ENCODE measurements around the gene AFF3.

The AFF3 gene

DNA sequence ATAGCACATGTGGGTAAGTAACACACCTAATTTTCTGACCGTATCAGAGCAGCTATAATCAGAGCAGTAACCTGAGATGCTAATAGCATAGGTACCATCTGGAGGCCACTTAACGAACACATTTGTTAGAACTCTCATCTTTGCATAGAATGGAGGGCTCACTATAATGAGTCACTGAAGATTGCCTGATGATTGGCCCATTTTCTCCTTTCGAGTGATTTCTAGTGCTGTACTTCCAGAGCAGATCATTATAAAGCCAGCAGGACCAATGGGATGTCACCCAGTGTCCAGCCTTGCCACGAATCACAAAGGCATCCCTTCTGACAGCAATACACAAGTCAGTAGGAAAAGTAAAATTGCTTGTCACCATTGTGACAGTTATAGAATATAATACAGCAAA, 570.9 kb downstream of the AFF3 start:
- no peak for DNase-seq

DNA sequence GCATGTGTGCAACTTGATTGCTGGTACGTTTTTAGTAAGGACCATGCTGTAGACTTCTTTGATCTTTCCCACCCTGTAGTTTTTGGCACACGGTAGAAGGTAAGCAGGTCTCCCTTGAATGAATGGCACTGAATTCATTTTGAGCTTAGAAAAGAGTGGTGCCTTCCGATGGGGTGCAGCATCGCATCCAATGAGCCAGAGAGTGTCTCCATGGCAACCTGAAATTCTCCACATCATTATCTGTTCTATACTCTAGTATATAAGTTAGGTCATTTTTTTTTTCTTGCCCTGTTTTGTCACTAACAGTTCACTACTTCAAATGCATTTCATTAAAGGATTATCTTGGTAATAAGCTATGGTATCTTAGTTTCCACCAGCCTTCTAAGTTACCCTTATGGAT, 571.4 kb downstream of the AFF3 start:
- no peak for DNase-seq

DNA sequence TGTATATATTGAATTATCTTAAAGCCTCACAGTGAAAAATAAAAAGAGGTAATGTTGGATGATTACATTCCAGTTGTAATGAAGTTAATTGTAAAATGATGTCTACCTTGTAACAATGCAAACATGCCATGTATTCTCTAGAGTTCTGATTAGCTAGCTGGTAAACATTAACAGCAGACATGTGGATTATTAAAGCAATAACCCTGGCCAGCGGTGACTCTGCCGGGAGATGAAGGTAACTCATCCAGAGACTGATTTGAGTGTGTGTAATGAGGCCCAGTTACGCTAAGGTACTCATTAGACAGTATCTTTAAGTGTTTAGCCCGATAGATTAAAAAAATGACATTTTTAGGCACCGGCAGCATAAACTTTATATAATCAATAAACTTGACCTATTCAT, 573.0 kb downstream of the AFF3 start:
- DNase-seq: no peak

DNA sequence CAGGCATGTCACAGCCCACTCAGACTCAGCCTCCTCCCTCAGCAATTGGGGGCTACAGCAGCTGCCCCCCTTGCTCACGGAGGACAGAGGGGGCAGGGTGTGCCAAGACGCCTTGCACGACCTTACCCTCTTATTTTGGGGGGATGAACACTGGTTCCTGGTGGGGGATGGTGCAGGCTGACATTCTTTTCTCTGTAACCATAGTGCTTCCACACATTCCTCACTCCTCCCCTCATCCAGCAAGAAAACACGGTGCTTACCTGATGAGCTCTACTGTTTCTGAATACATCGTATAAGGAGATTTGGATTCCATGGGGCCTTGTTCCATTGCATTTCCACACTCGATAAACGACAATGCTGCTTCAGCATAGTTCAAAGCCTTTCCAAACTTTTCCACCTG, 577.2 kb downstream of the AFF3 start:
- no peak for DNase-seq

DNA sequence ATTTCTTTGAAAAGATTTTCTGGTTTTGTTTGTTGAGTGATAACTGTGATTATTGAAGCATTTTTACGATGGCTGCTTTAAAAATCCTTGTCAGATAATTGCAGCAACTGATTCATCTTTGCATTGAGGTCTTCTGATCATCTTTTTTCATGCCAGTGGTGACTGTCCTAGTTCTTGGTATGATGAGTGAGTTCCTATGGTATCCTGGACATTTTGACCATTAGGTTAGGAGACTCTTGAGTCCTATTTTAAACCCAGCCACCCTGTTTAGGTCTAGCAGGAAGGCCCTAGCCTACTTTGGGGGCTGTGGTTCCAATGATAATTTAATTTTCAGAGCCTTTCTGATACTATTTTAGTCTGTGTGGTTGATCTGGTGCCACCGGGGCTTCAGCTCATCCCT, 579.9 kb downstream of the AFF3 start:
- DNase-seq: no peak

DNA sequence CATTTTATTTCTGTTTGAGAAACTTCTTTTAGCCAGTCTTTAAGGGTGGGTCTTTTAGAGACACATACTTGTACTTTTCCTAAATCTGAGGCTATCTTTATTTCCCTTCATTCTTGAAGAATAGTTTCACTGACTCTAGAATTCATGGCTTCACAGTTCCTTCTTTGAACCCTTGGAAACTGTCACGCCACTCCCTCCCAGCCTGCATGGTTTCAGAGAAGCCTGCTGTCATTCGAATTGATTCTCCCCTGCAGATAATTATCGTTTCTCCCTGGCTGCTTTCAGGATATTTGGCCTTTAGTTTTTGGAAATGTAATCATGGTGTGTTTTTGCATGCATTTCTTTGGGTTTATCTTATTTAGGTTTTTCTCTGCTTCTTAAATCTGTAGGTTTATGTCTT, 580.6 kb downstream of the AFF3 start:
- DNase-seq: no peak

DNA sequence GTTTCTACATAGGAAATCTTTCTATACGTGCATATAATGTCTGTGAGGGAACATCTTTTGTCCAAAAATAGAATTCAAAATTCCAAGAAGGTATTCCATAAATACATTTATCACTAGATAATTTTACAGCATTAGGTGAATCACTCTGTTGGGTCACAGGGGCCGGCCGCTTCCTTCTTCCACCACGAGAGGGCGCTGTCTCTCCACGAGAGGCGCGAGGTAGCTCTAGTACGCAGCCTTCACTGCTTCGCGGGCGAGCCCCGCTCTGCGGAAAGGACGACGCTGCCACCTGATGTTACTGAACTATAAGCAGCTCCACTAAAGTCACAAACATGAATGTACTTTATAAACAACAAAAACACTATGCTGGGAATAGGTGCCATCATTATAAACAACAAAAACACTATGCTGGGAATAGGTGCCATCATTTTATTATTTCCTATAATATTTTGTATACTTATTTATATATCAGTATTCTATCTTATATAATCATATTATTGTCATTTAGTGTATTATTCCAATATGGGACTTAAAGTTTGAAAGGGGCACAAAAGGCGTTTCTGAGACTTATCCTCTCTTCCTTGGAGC, 583.2 kb downstream of the AFF3 start:
- DNase-seq: peak; percentile 39

DNA sequence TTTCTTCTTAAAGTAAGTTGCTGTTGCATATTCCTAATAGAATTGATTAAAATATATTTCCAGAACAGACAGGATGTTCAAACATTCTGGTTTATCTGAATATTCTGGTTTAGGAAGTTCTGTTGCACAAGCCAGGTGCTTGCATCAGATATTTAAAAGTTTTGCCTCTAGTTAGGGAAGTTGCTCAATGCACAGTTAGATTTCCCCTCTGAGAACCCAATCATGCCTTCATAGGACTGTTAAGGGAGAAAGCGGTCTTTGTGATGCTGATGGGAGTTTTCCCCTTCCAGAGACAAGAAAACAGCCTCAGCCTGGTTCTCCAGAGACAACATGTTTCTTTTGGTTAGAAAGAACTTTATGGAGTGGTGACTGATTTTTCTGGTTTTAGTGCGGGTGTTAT, 587.0 kb downstream of the AFF3 start:
- no peak for DNase-seq

DNA sequence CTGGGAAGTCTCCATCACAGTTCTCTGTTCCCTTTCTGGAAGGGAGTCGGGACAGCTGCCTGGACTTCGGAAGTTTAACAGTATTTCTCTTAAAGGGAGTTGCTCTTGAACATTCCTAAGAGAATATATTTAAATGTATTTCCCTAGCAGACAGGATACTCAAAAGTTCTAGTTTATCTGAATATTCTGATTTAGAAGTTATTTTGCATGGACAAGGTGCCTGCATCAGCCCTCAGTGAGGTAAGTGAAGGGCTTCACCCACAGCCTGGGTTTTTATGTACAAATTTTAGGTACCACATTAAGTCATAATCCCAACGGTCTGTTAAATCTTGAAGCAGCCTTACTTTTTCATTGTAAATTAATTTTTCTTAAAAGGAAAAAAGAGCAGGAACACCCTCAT, 587.5 kb downstream of the AFF3 start:
- no peak for DNase-seq

DNA sequence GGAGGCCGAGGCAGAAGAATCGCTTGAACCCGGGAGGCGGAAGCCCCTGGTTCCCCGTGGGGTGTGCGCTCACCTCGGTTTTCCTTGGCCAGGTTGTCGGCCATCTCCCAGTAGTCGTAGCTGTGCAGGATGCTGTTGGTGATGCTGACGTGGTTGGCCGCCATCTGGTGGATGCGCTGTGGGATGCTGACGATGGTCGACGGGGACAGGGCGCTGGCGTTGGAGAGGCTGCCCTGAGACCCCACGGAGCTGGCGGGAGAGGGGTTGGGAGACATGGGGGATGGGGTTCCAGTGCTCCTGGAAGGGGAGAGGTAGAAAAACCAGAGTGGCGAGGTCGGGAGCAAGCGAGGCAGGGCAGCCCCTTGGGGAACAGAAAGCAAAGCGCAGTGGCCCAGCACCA, 588.2 kb downstream of the AFF3 start:
- no peak for DNase-seq

DNA sequence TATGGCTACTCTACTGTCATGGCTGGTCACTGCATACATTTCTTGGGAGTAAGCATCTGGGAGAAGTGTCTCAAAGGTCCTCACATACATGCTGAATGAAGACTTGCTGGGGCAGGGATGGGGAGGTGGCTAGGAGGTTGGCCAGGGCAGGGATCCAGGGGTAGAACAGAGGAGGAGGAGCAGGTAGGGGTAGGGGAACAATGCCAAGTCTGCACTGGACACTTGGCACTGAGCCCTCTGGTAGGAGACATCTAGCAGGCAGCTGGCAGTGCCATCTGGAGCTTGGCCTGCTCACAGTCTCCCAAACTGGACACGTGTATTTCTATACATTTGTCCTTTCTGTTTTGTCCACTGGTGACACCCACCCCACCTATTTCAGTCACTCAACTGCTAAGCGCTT, 589.9 kb downstream of the AFF3 start:
- DNase-seq: no peak

DNA sequence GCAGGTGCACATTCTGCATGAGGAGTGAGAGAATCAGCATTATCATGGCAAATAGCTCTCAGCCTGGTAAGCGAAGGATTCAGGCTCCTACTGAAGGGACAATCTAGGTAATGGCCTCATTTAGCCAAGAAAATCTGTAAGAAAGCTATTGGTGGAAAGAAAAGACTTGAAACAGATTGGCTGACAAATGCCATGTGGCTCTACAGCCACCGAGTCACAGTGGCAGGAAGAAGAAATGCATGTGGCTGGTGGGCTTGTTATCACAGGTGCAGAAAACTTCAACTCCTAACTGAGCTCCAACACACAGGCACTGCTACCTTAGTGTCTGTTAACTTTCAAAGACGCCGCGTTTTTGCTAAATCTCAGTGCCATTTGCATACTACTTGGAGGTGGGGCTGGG, 592.0 kb downstream of the AFF3 start:
- no peak for DNase-seq

DNA sequence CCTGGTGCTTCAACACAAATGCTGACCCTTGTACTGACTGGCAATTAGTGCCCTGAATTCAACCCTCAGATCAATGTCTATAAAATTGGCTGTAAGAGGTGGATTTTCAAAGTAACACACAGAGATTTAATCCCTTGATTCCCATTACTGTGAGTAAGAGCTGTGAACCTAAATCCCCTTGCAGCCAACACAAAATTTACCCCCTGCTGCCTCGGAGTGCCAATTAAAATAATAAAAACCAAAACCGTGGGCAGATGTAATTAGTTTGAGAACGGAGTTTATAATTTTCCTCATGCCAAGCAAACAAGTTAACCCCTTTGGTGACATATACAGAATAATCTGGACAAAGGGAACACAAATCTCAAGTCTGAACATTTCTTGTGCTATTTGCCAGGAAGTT, 596.8 kb downstream of the AFF3 start:
- DNase-seq: no peak

DNA sequence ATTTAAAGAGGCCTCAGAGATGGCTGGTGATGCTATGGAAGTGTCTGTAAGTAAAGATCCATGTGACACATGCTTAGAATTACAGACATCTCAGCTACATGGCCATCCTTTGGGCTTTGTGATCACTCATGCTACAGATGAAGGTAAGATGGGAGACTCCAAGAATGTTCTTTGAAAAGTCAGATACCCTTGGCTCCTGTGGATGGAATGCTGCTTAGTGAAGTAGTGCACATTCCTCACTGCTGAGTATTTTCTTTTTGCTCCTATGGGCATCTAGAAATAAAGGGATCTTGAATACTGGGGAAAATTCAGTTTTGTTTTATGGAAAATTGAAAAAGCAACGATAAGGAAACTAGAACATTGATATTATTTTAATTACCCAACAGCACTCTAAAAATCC, 597.3 kb downstream of the AFF3 start:
- no peak for DNase-seq

DNA sequence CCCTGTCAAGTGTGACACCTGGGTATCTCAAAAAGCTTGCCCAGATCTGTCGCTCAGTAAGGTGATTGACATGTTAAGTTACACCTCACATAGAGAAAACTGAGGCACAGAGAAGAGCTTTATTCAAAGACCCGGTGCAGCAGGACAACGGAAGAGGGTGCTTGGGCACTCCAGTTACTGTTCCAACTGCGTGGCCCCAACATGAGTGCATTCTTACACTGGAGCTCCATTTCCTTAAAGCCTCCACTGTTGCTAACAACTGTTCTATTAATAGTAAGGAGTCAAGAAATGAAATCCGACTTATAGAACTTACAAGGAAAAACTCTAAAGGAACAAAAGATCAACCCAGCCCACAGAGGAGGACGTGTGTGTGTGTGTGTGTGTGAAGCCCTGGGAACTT, 597.8 kb downstream of the AFF3 start:
- no peak for DNase-seq

DNA sequence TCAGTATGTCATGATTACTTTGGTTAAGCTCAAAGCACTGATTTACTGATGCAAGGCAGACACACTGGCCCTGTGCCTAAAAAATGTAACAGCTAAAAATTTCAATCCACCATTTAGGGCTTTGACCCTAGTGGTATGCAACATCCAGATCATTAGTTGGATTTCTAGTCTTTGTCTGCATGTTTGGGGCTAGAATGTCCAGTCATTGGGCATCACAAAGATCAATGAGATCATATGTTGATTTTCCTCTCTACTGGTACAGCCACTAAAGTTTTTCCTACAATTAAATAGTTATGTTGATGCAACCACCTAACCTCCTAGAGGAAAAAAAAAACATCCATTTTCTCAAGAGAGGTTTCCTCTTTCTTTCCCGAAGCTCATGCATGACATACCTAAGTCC, 599.1 kb downstream of the AFF3 start:
- no peak for DNase-seq

DNA sequence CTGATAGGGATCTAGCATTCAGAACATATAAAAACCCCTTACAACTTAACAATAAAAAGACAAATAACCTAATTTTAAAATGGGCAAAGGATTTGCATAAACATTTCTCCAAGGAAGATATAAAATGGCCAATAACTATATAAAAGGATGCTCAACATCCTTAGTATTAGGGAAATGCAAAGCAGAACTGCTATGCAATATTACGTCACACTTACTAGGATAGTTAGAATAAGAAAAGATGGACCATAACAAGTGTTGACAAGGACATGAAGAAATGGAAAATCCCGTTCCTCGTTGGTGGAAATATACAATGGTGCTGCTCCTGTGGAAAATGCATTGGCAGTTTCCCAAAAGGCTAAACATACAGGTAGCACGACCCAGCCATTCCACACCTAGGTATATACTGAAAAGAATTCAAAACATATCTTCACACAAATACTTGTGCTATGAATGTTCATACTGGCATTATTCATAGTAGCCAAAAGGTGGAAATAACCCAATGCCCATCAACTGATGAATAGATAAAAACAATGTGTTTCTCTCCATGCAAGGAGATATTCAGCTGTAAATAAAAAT, 604.4 kb downstream of the AFF3 start:
- DNase-seq: no peak

DNA sequence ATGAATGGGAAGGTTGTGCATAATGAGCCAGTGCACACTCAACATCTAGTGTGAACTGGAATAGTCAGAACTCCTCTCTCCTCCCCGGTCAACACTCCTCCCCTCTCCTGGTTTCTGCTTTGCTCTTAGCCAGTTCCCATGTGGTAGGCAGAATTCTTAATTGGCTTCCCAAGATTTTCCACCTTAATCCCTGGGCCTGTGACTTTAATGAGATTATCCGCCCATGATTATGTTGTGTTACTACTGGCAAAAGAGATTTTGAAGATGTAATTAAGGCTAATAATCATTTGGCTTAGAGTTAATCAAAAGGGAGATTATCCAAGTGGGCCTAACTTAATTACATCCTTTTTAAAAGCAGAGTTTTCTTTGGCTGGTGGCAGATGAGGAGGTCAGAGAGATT, 618.3 kb downstream of the AFF3 start:
- no peak for DNase-seq

DNA sequence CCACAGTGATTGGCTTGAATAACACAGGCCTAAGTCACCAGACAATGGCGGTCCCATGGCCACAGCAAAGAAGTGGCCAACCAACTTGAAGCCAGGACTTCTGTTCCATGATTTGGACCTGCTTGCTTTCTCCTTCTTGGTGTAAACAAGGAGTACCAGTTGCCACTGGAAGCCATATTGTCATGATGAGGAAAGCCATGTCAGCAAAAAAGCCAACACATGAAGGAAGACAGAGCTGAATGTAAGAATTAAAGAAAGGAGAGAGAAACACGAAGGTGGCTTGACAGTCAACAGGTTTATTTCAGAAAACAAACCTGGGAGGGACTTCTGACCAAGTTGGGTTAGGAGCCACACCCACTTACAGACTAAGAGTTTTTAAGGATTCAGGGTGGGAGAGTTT, 620.2 kb downstream of the AFF3 start:
- no peak for DNase-seq

DNA sequence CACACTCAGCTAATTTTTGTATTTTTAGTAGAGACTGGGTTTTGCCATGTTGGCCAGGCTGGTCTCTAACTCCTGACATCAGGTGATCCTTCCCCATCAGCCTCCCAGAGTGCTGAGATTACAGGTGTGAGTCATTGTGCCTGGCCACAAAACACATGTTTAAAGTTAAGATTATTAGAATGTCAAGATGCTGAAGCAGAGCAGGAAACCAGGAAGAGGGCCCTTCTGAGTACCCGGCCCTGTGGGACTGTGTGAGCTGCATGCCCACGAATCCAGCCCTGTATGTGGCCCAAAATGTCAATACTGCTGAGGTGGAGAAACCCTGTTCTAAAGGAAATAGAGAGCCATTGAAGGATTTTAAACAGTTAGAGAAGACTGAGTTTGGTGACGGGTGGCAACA, 621.6 kb downstream of the AFF3 start:
- DNase-seq: no peak

DNA sequence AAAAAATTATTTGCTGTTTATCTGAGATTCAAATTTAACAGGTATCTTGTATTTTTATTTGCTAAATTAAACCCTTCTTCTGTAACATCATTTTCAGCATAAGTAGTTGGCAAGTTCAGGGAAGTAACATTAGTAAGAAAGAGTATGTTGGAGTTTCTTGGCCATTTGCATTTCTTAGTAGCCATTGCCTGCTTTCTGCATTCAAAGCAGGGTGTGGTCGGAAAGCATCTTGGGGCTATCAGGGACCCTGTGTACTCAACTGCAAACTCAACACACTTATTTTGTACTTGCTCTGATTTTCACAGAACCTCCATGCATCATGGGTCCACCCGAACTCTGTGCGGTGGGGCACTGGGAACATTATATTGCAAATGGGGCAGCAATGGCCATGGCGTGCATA, 622.2 kb downstream of the AFF3 start:
- DNase-seq: no peak

DNA sequence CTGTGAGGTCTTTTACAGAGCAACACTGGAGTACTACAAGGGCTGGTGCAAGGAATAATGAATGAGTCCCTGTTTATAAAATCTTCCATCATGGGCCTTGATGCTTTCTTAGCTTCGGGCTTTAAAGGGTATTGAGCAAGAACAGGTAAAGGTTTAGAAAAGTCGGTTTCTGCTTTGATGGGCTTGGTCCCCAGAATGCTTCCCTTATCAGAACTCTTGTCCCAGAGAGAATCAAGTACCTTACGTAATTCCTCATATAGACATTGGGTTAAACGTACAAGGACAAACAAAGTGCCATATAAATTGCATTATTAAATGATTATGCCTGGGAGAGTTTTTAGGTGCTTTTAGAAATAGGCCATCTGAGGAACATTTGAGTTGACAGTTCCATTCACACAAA, 628.0 kb downstream of the AFF3 start:
- DNase-seq: no peak

DNA sequence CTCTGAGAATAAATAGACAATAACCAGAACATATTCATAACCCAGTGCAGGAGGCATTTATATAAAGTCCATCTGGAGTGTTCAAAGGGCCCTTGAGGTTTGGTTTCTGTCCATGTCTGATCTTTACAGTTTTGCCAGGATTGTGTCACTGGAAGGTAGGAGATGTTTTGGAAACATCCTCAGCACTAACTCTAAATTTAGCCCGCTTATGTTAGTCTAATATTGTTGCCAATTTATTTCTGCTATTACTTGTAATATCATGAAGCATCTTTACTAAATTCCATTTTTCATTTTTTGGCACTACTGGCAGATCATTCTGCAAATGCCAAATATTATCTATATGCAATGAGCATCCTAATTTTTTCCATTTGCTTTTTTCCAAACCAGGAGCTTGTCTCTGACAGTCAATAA, 630.2 kb downstream of the AFF3 start:
- no peak for DNase-seq

DNA sequence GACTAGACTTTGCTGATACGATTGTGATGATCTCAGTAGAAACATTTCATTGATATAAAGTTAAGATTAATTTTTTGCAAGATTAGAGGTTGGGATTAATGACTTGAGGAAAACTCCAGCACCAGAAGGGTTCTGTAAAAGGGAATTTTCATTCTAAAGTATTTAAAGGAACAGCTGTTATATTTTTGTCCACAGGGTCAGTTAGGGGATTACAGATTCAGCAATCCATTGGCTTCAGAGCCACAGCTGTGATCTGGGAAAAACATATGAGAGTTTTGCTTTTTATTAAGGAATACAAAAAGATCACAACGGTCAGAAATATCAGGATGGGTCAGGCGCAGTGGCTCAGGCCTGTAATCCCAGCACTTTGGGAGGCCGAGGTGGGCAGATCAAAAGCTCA, 633.0 kb downstream of the AFF3 start:
- DNase-seq: no peak

DNA sequence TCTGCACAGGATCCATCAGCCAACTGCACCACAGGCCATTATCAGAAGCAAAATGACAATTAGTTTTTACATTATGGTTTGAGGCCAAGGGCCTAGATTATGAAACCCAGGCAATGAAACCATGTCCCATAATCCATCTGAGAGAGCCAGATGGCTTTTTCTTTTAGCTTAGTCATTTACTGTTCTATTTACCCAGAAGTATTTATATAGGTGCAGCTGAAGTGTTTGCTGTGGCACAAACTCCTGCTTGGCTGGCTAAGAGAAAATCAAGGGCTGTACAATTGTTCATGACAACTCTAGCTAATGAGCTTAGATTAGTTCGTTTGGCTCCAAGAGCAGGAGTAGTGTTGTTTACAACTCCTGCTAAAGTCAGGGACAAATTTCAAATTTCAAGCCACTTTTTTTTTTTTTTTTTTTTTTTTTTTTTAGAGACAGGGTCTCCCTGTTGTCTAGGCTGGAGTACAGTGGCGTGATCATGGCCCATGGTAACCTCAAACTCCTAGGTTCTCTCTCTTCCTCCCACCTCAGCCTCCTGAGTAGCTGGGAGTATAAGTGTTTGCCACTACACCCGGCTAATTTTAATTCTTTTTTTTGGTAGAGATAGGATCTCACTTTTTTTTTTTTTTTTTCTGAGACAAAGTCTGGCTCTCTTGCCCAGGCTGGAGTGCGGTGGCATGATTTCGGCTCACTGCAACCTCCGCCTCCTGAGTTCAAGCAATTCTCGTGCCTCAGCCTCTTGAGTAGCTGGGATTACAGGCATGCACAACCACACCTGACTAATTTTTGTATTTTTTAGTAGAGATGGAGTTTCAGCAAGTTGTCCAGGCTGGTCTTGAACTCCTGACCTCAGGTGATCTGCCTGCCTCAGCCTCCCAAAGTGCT, 634.2 kb downstream of the AFF3 start:
- no peak for DNase-seq

Data from NK-92 treated with Interleukin-12 subunit alpha and Interleukin-12 subunit beta, amount 100 ng/mL, for 24 hours (cell line).